Subcutaneous abdominal adipose tissue (tissue), 5 donors: ENCODE data around the gene RAB1B.
"Not testable (repeated sequence)": the region's sequence is repeated elsewhere in the genome, so short reads cannot be mapped to it uniquely, and the experiment has no call there.

ENCODE experiments used
- H3K27ac ChIP-seq: one replicate; pipeline ENCODE4 v1.7.0; 2013; ENCODE audit warnings: low read depth, mild to moderate bottlenecking, inconsistent platforms, low read length, moderate library complexity
- H3K27me3 ChIP-seq, 5 donors: one replicate each; pipeline ENCODE4 v1.7.0; 2013; ENCODE audit warnings: low read length in 5 of 5, inconsistent platforms in 1 of 5; ENCODE audit not compliant: control insufficient read depth in 5 of 5, insufficient read depth in 4 of 5
- H3K36me3 ChIP-seq, 5 donors: one replicate each; pipeline ENCODE4 v1.7.0; 2013; ENCODE audit warnings: low read length in 5 of 5; ENCODE audit not compliant: control insufficient read depth in 5 of 5, insufficient read depth in 5 of 5
- H3K4me1 ChIP-seq, 5 donors: one replicate each; pipeline ENCODE4 v1.7.0; 2013; ENCODE audit warnings: low read length in 5 of 5, mild to moderate bottlenecking in 3 of 5, moderate library complexity in 1 of 5; ENCODE audit not compliant: control insufficient read depth in 5 of 5, insufficient read depth in 5 of 5
- H3K4me3 ChIP-seq, 5 donors: one replicate each; pipeline ENCODE4 v1.7.0; 2013; ENCODE audit warnings: low read length in 5 of 5, low read depth in 1 of 5
- H3K9ac ChIP-seq, 5 donors: one replicate each; pipeline ENCODE4 v1.7.0; 2013; ENCODE audit warnings: low read length in 5 of 5, mild to moderate bottlenecking in 4 of 5, moderate library complexity in 3 of 5
- H3K9me3 ChIP-seq, 5 donors: one replicate each; pipeline ENCODE4 v1.7.0; 2013; ENCODE audit warnings: low read length in 5 of 5; ENCODE audit not compliant: control insufficient read depth in 5 of 5
- donor health status: healthy.
- donor health status: healthy.
- donor health status: healthy.
- donor health status: healthy.
- donor health status: healthy.

The RAB1B gene

DNA sequence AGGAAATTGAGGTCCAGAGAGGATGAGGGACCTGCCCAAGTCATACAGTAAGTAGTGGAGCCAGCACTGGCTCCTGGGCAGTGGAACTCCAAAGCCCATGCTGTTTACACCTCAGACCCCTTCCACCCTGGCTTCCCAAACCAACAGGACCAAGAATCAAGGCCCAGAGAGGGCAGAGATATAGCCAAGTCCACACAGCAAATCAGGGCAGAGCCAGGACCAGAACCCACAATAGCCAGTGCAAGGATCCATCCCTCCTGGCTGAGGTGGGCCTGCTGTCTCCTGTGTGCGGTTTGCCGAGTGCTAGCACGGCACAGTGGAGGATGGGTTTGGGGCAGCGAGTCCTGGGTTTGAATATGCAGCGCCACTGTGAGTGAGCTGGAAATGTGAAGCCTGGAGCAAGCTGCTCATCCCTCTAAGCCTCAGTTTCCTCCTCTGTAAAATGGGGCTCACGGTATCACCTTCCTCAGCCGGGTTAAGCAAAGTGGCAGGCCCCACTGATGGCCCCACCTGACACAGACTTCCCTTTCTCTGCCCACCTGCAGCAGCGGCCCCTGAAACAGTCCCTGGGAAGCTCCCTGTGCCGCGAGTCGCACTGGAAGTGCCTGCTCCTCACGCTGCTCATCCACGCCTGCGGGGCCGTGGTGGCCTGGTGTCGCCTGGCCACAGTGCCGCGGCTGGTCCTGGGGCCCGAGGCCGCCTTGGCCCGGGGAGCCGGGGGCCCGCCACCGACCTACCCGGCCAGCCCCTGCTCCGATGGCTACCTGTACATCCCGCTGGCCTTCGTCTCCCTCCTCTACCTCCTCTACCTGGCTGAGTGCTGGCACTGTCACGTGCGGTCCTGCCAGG lies 25.6 kb downstream of the RAB1B start:
- Histone ChIP-seq H3K36me3 (no peaks in the 10 kb centered on the region), H3K4me3 (no peak overlapping the region), H3K4me1 (peaks cover 2 to 22% (median 14%) of the 10 kb centered on the region in 5 donors), H3K9me3 (no peaks in the 10 kb centered on the region), H3K9ac (no peak overlapping the region), H3K27ac (no peak overlapping the region), H3K27me3 (peaks cover 27 to 46% (median 37%) of the 10 kb centered on the region in 5 donors)

- no peaks in the 10 kb centered on the region for H3K9me3 ChIP-seq
- H3K27ac ChIP-seq, result no peak overlapping the region
Measured at GRCh38 chr11:66294626-66295620, 26.5 kb downstream of the RAB1B start.

DNA sequence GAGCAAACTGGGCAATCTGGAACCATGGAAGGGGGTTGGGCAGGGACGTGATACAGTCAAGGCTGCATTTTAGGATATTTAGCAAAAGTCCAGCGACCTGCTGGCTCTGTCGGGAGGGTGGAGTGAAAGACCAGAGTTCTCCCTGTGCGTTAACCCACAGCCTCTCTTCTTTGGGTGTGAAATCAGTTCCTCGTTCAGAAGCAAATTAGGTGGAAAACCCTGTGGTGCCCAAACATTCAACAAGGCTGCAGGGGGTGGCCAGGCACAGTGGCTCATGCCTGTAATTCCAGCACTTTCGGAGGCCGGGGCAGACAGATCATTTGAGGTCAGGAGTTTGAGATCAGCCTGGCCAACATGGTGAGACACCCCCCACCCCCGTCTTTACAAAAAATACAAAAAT lies 29.2 kb downstream of the RAB1B start:
- H3K4me3 ChIP-seq, result no peak overlapping the region
- no peaks in the 10 kb centered on the region for H3K9me3 ChIP-seq
- no peaks in the 10 kb centered on the region for H3K36me3 ChIP-seq
- no peak overlapping the region for H3K27ac ChIP-seq
- no peak overlapping the region for H3K9ac ChIP-seq
- H3K4me1 ChIP-seq, result no peaks in the 10 kb centered on the region
- H3K27me3 ChIP-seq, result peaks cover 17 to 33% (median 24%) of the 10 kb centered on the region in 5 donors

More at GRCh38 chr11:66294626-66295620, 26.5 kb downstream of the RAB1B start:
- Histone ChIP-seq H3K4me1 (peaks cover 0 to 14% (median 7%) of the 10 kb centered on the region in 5 donors), H3K27me3 (peaks cover 27 to 46% (median 37%) of the 10 kb centered on the region in 5 donors), H3K4me3 (no peak overlapping the region), H3K9ac (no peak overlapping the region), H3K36me3 (no peaks in the 10 kb centered on the region)

GRCh38 chr11:66299186-66299585 lies 30.7 kb downstream of the RAB1B start:
- H3K4me1 ChIP-seq, result no peaks in the 10 kb centered on the region
- no peak overlapping the region for H3K4me3 ChIP-seq
- peaks cover 3 to 18% (median 9%) of the 10 kb centered on the region in 5 donors for H3K27me3 ChIP-seq
- no peak overlapping the region for H3K27ac ChIP-seq
- H3K9me3 ChIP-seq, result no peaks in the 10 kb centered on the region
- H3K9ac ChIP-seq, result no peak overlapping the region
- no peaks in the 10 kb centered on the region for H3K36me3 ChIP-seq

DNA sequence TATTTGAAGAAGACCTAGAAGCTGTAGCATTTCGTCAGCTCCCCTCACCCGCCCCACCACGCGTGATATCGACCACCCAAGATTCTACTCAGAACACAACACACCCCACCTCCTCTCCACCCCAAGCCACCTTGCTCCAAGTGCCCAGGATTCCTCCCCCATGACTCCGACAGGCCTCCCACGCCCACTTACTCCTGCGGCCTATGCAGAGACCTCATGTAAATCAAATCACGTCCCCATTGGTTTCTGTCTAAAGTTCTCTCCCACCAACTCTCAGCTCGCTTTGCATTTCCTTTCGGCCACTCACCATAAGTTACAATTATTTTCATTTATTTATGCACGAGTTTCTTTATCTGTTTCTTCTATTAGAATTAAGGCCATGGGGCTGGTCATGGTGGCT lies 34.2 kb downstream of the RAB1B start:
- Histone ChIP-seq H3K9me3 (no peaks in the 10 kb centered on the region), H3K4me3 (no peak overlapping the region), H3K36me3 (no peaks in the 10 kb centered on the region), H3K27ac (no peak overlapping the region), H3K9ac (no peak overlapping the region), H3K4me1 (no peaks in the 10 kb centered on the region), H3K27me3 (no peaks in the 10 kb centered on the region)

- Histone ChIP-seq H3K9ac (no peak overlapping the region), H3K27me3 (no peaks in the 10 kb centered on the region), H3K36me3 (no peaks in the 10 kb centered on the region), H3K4me1 (peaks cover 1 to 27% (median 23%) of the 10 kb centered on the region in 5 donors), H3K4me3 (no peak overlapping the region), H3K9me3 (no peaks in the 10 kb centered on the region), H3K27ac (no peak overlapping the region)
Measured at GRCh38 chr11:66309475-66309874, 41.0 kb downstream of the RAB1B start.

DNA sequence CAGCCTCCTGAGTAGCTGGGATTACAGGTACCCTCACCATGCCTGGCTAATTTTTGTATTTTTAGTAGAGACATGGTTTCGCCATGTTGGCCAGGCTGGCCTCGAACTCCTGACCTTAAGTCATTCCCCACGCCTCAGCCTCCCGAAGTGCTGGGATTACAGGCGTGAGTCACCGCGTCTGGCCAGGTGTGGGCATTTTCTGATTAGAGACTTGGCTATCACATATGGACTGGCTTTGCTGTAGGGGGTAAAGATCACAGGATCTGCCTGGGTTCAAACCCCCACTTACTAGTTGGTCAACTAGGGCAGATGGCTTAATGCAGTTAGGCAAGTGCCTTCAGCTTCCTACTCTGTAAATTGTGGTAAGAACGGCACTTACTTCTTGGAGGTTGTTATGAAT lies 41.9 kb downstream of the RAB1B start:
- Histone ChIP-seq H3K9me3 (no peaks in the 10 kb centered on the region), H3K9ac (no peak overlapping the region), H3K4me1 (peaks cover 3 to 36% (median 31%) of the 10 kb centered on the region in 5 donors), H3K27me3 (no peaks in the 10 kb centered on the region), H3K4me3 (no peak overlapping the region), H3K27ac (no peak overlapping the region), H3K36me3 (no peaks in the 10 kb centered on the region)

- not testable (repeated sequence) for H3K9me3 ChIP-seq, H3K27ac ChIP-seq, H3K27me3 ChIP-seq, H3K36me3 ChIP-seq, H3K4me3 ChIP-seq
- Histone ChIP-seq H3K9ac (peak overlapping the region in 1 of 5 donors; percentile 14), H3K4me1 (peaks cover 3 to 42% (median 37%) of the 10 kb centered on the region in 5 donors)
Measured at GRCh38 chr11:66310803-66311440, 42.5 kb downstream of the RAB1B start.

DNA sequence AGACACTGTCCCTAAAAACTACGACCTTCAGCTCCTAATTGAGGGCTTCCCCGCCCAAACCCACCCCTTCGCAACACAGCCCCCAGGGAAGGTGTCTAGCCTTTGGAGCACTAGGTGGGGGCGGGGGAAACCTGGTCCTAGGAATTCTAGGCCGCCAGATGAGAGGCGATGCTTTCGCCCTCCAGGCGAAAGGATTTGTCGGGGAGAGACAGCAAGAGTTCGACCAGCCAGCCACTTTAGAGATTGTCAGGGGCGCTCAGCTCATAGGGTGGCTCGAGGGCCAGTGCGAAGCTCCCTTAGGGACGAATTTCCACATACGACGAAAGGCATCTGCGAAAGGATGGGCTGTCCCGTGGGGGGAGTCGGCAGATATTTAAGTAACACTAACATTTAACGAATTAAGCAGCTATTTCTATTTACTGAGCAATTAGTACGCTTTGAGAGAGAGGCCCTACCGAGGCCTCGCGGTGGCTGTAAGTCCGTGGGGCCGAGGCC lies 43.1 kb downstream of the RAB1B start:
- peak overlapping the region in 3 of 5 donors; percentile 74 to 75 (median 75) for H3K4me3 ChIP-seq
- no peaks in the 10 kb centered on the region for H3K27me3 ChIP-seq
- H3K36me3 ChIP-seq, result no peaks in the 10 kb centered on the region
- H3K9me3 ChIP-seq, result no peaks in the 10 kb centered on the region
- H3K4me1 ChIP-seq, result peaks cover 3 to 48% (median 43%) of the 10 kb centered on the region in 5 donors
- peak overlapping the region in 4 of 5 donors; percentile 57 to 64 (median 58) for H3K9ac ChIP-seq
- H3K27ac ChIP-seq, result peak overlapping the region; percentile 72
